RCC 7860 (cell line): ENCODE data around the gene PLS1.
"Not testable (repeated sequence)": the region's sequence is repeated elsewhere in the genome, so short reads cannot be mapped to it uniquely, and the experiment has no call there.

Experiments
- DNase-seq: peaks from one replicate; pipeline ENCODE4 v3.0.0-alpha.2; 2015; ENCODE audit warnings: low spot score
- FAIRE-seq: peaks from 2 replicates; lab custom pipeline; 2012; peaks lifted over from hg19 to GRCh38; lab: Jason Lieb, UNC

Gene PLS1, protein sequence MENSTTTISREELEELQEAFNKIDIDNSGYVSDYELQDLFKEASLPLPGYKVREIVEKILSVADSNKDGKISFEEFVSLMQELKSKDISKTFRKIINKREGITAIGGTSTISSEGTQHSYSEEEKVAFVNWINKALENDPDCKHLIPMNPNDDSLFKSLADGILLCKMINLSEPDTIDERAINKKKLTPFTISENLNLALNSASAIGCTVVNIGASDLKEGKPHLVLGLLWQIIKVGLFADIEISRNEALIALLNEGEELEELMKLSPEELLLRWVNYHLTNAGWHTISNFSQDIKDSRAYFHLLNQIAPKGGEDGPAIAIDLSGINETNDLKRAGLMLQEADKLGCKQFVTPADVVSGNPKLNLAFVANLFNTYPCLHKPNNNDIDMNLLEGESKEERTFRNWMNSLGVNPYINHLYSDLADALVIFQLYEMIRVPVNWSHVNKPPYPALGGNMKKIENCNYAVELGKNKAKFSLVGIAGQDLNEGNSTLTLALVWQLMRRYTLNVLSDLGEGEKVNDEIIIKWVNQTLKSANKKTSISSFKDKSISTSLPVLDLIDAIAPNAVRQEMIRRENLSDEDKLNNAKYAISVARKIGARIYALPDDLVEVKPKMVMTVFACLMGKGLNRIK

DNA sequence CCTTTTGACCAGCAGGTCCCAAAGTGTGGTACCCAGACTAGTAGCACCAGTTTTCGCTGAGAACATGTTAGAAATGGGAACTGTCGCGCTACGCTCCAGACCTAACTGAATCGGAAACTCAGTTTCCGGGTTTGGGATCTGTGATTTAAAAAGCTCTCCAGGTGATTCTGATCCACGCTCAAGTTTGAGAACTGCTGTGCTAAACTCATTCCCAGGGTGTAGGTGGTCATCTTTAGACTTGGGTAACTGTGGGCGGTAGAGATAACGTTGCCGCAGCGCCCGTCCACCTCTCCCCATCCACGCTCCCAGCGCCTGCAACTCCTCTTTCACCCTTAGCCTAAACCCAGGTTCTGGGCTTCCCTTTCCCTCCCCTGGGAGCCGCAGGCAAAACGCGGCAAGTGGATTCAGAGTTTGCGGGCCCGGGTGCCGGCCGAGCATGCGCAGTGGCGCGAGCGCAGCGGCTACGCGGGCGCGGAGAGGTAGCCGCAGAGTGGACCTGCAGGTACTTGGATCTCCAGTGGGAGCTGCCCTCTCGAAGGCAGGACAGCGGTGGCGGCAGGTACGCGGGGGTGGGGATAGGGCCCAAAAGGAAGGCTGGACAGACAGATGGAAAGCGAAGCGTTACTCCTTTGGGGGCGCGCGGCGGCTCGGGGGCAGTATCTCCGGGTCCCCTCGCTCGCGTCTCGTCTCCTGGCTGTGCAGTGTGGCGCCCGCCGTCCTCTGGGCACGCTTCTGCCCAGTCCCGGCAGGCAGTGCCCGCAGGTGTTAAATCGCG lies at the start of gene PLS1:
TSS of gene PLS1 (plus strand) at position 443 of the 775 bp plus-strand sequence. CDS start 67,845 bp downstream, outside the sequence.
- FAIRE-seq: peak; percentile 29
- DNase-seq: peak; percentile 84

DNA sequence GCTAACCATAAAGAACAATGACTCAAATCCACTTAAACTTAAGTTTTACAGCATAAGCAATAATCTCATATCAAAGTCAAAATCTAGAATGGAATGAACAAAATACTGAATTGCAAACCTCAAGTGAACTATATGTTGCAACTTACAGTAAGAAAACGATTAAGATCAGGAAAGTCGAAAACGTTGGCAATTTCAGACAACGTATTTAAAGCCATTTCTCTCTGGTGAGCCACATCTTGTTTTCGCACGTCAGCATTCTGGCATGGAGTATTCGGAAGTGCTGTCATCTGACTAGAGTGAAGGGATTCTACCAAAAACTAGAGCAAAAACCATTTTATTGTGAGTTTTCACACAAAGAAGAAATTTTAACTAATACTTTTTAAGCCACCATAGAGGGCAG lies 46.2 kb upstream of the PLS1 start:
- no peak for FAIRE-seq
- no peak for DNase-seq

DNA sequence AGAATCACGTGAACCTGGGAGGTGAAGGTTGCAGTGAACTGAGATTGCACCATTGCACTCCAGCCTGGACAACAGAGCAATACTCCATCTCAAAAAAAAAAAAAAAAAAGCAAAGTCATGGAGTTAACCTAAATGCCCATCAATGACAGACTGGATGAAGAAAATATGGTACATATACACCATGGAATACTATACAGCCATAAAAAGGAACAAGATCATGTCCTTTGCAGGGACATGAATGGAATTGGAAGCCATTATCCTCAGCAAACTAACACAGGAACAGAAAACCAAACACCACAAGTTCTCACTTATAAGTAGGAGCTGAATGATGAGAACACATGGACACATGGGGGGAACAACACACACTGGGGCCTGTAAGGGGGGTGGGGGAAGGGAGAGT lies 43.6 kb upstream of the PLS1 start:
- FAIRE-seq, DNase-seq: not testable (repeated sequence)

DNA sequence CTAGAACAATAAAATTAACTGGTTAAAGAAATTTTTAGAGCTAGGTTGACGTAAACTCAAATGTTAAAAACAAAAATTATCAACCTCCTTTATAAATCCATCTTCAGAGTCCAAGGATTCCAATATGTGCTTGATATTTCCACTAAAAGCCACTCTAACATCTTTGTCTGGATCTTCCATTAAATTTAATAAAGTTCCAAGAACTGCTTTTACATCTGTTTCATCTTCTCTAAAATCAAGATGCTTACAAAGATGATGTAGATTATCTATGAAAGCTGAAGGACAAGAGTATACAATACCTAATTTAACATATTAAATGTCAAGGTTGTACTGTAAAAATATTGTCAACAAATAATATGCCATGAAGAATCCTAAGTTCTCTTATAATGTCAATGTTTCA lies 42.5 kb upstream of the PLS1 start:
- FAIRE-seq (peak; percentile 25), DNase-seq (no peak)

DNA sequence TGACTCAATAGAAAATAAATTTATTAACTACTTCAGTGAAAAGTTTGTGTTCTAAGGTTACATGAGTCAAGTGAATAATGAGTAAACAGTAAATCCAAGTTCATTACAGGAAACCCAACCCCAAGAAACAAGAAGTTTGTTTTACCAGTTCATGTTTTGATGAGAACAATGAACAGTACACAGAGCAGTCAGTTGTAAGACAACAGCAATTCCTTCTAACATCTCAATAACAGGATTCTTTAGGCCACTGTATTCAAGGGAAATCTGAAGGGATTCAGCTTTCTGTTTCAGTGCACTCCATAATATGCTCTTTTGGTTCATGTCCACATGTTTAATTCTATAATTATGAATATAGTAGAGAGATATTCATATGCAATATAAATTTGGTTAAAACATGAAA lies 36.1 kb upstream of the PLS1 start:
- DNase-seq (no peak), FAIRE-seq (no peak)

DNA sequence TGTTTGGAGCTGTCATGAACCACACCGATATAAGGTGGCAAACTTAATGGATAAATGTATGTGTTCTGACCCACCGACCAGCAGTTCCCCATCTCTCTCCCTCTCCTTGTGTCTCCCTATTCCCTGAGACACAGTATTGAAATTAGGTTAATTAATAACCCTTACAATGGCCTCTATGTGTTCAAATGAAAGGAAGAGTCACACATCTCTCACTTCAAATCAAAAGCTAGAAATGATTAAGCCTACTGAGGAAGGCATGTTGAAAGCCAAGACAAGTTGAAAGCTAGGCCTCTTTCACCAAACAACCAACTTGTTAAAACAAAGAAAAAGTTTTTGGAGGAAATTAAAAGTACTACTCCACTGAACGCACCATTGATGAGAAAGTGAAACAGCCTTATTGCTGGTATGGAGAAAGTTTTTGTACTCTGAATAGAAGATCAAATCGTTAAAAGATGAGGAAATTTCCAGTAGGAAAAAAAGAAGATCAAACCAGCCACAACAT lies 32.6 kb upstream of the PLS1 start:
- FAIRE-seq (no peak), DNase-seq (no peak)

DNA sequence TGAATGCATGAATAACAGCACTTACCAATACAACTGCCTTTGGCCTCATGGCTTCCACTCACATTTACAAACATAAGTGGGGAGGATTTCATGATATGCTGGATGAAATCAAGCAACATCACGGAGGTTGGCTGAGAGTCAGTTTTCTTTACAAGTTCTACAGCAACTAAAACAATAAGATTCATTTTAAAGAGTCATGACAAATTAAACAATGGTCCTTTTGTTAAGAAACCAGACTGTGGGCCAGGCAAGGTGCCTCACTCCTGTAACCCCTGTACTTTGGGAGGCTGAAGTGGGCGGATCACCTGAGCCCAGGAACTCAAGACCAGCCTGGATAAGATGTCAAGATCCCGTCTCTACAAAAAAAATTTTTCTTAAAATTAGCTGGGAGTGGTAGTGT lies 30.1 kb upstream of the PLS1 start:
- no peak for FAIRE-seq
- no peak for DNase-seq

DNA sequence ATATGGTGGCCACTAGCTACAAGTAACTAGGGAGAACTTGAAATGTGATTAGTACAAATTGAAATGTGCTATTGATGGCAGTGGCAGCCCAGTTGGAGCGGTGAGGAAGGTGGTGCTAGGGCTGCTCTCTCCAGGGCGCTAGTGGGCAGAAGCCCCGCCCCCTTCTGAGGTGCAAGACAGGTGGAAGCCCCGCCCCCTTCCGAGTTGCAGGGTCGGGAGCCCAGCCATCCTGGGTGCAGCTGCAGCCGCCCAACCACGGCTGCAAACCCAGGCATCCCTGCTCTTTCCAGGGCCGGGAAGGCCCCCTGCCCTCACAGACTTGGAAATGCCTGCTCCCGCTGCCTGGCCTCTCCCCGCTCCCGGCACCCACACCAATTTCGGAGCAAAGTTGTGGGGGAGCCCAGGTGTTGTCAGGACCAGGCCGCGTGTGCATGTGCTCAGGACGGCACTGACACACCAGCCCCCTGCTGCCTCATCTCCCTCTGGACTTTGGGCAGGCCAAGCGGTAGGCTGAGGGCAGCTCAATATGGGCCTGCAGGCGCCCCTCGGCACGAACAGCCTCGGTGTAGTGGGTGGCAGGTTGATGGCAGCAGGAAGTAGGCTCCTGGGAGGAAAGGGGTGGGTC lies 27.7 kb upstream of the PLS1 start:
- FAIRE-seq (no peak), DNase-seq (no peak)

DNA sequence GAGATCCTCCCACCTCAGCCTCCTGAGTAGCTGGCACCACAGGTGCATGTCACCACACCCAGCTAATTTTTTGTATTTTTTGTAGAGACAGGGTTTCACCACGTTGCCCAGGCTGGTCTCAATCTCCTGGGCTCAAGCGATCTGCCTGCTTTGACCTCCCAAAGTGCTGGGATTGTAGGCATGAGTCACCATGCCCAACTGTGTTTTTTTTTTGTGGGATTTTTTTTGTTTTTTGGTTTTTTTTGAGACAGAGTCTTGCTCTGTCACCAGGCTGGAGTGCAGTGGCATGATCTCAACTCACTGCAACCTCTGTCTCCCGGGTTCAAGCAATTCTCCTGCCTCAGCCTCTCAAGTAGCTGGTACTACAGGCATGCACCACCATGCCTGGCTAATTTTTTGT lies 26.8 kb upstream of the PLS1 start:
- FAIRE-seq: not testable (repeated sequence)

DNA sequence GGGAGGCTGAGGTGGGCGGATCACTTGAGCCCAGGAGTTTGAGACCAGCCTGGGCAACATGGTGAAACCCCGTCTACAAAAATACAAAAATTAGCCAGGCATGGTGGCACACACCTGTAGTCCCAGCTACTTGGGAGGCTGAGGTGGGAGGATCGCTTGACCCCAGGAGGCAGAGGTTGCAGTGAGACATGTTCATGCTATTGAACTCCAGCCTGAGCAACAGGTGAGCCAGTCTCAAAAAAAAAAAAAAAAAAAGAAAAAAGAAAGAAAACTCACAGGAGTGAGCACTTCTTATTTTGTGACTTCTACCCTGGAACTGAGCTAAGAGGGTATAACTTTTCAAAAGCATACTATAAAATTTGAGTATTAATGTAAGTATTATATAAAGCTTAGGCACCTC lies 22.0 kb upstream of the PLS1 start:
- DNase-seq, FAIRE-seq: not testable (repeated sequence)

More for the DNA sequence above, 26.8 kb upstream of the PLS1 start:
- not testable (repeated sequence) for DNase-seq

DNA sequence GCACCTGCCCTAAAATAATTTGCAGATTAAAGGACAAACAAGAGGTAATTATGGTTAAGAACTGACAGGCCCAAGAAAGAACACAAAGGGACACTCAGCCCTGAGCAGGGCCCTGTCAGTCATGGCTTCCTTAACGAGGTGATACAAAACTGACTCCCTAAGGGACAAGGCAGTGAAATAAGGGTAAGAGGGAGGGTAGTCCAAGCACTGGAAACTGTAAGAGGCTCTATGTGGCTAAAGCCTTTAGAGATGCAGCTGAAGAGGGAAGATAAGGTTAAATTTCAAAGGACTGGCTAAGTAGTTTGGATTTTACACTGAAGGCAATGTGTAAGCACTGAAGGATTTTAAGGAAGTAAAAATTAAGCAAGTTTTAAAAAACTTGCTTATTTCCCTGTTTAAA lies 21.5 kb upstream of the PLS1 start:
- no peak for DNase-seq
- no peak for FAIRE-seq

DNA sequence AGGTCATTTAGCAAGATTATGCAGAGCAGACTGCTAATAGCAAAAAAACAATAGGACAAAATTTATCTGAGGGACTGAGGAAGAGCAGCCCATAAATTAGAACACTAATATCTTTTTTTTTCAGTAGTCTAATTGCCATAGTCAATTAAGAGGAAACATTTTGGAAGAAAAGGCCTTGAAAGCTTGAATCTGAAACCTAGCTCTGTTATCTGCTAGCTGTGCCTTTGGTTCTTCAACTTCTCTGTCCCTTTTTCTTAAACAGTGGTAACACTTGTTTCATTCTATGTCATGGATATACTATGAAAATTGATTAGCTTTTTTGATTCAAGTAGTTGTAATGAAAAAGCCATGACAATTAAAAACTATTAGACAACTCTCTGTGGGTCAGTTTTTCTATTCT lies 19.4 kb upstream of the PLS1 start:
- no peak for DNase-seq
- no peak for FAIRE-seq

DNA sequence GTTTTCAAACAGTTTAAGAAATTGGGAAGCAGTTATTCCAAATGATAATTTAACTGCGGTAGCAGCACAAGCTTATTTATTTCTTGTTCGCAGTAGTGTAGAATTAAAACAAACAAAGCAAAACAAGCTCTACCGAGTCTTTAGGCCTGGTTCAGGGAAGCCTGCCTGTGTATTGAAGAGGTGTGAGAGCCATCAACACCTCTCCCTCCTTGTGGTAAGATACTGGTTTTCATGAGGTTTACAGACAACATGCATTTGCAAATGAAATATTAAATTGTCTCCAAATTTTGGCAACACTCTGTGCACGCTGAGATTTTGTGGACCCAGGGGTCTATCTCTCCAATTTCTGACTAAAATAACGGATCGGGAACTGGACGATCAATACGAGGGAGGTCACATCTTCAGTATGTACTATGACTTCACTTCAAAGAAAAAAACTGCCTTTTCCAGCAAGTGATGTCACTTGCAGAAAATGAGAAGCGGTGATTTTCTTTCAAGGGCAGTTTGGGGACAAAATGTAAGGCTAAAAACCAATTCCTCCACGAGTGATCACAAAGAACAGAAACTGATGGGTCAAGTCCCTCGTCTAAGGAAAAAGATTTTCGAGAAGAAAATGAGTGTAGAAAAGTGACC lies 18.4 kb upstream of the PLS1 start:
- FAIRE-seq: no peak

DNA sequence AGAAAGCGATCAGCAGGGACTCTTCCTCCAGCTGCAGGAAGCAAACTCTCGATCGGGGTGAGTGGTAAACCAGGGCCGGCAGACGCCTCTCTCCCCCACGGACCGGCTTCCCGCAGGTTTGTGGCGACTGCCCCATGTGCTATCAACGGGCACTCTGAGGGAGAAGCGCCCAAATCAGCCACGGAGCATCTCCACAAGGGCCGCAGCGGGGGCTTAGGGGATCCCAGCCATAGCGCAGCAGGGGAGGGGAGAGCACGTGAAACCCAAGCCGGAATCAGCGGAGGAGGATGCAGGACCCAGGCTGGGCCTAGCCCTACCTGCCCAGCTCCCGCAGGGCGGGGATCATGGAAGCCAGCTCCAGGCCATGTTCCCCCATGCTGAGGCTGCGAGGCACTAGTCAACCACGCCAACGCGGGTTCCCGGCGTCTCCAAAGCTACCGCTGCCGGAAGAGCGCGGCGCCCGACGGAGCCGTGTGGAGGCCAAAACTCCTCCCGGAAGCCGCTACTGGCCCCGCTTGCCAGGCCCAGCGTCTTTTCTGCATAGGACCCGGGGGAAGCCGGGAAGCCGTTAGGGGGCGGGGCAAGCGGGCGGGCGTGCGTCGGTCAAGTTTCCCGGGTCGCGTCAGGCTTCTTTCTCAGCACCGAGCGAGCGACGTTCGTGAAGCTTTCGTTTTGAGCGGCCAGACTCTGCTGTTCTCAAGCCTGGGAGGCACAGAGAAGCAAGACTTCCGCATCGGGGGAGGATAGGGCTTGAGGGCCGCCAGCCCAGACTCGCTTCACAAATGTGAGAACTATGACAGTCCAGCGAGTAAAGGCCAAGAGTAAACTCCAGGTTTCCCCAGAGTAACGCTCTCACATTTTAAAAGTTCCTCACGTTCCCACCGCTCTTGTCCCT lies 17.6 kb upstream of the PLS1 start, which contains the start of gene ATR:
TSS of gene ATR (minus strand) at position 405 of the 895 bp plus-strand sequence. CDS start at position 376, 29 bp downstream.
- peak; percentile 70 for FAIRE-seq
- peak; percentile 89 for DNase-seq

More for the DNA sequence above, 18.4 kb upstream of the PLS1 start:
- DNase-seq: no peak

DNA sequence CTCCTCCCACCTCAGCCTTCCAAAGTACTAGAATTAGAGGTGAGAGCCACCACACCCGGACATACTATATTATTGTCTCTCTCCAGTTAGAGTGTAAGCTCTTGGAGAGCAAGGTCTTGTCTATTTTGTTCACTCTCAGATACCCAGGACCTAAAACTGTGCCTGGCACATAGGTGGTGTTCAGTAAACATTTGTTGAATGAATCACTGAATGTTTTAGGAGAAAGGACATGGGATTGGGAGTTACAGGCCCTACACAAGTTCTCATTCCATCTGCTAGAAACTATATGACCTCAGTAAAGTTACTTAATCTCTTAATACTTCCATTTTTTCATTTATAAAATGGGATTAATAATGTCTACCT lies 16.2 kb upstream of the PLS1 start:
- FAIRE-seq: no peak

DNA sequence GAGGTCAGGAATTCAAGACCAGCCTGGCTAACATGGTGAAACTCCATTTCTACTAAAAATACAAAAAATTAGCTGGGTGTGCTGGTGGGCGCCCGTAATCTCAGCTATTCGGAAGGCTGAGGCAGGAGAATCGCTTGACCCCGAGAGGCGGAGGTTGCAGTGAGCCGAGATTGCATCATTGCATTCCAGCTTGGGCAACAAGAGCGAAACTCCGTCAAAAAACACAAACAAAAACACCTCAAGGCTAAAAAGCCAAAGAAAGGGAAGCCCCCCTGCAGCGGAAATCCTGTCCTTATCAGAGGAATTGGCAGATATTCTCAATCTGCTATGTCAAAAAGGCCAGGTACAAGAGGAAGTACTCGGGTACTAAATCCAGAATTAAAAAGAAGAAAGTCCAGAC lies 15.1 kb upstream of the PLS1 start:
- DNase-seq, FAIRE-seq: not testable (repeated sequence)

More for the DNA sequence above, 16.2 kb upstream of the PLS1 start:
- DNase-seq: no peak

DNA sequence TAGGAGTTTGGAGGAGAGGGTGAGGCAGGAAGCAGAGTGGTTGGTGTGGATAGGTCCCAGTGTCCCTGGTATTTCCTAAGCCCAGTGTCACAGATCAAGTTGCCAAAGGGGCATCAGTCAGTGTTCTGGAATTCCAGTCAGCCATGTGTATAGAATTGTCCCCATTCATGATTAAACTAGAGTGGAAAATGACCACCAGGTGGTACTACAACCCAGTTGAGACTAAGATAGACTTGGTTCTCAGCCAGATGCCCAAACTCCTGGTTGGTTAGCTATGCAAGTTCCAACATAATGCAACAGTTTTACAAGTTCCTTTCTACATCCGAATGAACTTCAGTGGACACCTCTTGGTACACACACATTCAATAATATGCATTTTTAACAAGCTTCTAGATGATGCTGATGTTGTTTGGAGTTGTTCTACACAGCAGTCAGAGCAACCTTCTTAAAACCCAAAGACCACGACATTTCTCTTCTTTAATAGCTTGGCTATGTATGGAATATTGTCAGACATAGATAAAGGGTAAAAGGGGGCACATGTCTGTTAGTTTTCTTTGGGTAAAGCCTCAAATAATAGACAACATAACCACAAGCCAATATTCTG lies 9.3 kb upstream of the PLS1 start:
- FAIRE-seq (peak; percentile 86), DNase-seq (peak; percentile 86)

DNA sequence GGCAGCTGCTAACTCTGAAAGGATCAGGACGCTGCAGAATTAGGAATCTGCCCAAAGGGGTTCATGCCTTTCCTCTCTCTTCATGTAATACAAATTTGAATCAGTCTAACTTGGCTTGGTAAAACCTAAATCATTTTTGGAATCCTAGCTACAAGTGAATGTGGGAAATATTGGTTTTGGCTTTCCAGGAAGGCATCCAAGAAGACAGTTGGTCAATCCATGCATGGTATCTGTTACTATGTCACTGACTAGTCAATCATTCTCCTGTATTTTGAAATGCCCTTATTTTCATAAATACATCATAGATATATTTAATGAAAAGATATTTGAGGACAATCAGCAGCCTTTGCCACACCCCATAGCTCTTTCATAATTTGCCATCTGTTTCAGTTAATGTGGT lies 7.5 kb upstream of the PLS1 start:
- FAIRE-seq (no peak), DNase-seq (no peak)

DNA sequence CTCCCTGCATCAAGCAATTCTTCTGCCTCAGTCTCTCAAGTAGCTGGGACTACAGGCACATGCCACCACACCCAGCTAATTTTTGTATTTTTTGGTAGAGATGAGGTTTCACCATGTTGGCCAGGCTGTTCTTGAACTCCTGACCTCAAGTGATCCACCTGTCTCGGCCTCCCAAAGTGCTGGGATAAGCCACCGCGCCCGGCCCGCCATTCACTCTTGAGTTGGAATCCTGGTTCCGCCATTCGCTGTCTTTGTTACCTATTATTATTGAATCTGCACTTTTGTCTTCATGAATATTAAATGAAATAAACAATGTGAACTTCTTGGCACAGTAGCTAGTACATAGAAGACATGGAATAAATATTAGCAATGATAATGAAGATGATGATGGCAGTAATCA lies 3.9 kb upstream of the PLS1 start:
- not testable (repeated sequence) for DNase-seq, FAIRE-seq
